GM18508 (cell line): Measurements from ENCODE around the gene KCTD20.
"Not testable (repeated sequence)": the region's sequence is repeated elsewhere in the genome, so short reads cannot be mapped to it uniquely, and the experiment has no call there.

Experiments used
- ATAC-seq: cut with Tn5 transposase; IDR thresholded peaks from one replicate; pipeline ENCODE4 v1.9.1; 2021; ENCODE audit warnings: moderate number of reproducible peaks; ENCODE audit not compliant: insufficient read depth, unreplicated experiment

Gene KCTD20

GRCh38 chr6:36442671-36443470 is at the start of gene KCTD20, which contains the start of gene PXT1:
KCTD20 (plus strand) TSS chr6:36443000; CDS start chr6:36470098, 27,098 bp downstream.
PXT1 (minus strand) TSS chr6:36442854; CDS start chr6:36426082, 16,772 bp downstream.
- ATAC-seq, result no peak

GRCh38 chr6:36399970-36400369 is 42.8 kb upstream of the KCTD20 start:
- ATAC-seq, result no peak

GRCh38 chr6:36402481-36402880 is 40.3 kb upstream of the KCTD20 start:
- ATAC-seq, result no peak

GRCh38 chr6:36404164-36404563 is 38.6 kb upstream of the KCTD20 start:
- ATAC-seq, result no peak

- not testable (repeated sequence) for ATAC-seq
Measured at GRCh38 chr6:36409718-36410117, 33.1 kb upstream of the KCTD20 start.

- ATAC-seq, result no peak
Measured at GRCh38 chr6:36413489-36414480, 29.0 kb upstream of the KCTD20 start.

GRCh38 chr6:36414481-36414880 is 28.3 kb upstream of the KCTD20 start:
- no peak for ATAC-seq

- ATAC-seq, result no peak
Measured at GRCh38 chr6:36418558-36418957, 24.2 kb upstream of the KCTD20 start.

GRCh38 chr6:36419310-36419709 is 23.5 kb upstream of the KCTD20 start:
- ATAC-seq, result no peak

GRCh38 chr6:36422714-36423100 is 20.1 kb upstream of the KCTD20 start:
- ATAC-seq, result no peak

- ATAC-seq, result peak; percentile 74
Measured at GRCh38 chr6:36423101-36423824, 19.5 kb upstream of the KCTD20 start.

GRCh38 chr6:36426622-36427021 is 16.2 kb upstream of the KCTD20 start:
- ATAC-seq, result no peak

GRCh38 chr6:36428911-36429310 is 13.9 kb upstream of the KCTD20 start:
- ATAC-seq, result no peak

GRCh38 chr6:36430351-36430750 is 12.4 kb upstream of the KCTD20 start:
- ATAC-seq, result no peak

- no peak for ATAC-seq
Measured at GRCh38 chr6:36431197-36431596, 11.6 kb upstream of the KCTD20 start.

- no peak for ATAC-seq
Measured at GRCh38 chr6:36432151-36432671, 10.6 kb upstream of the KCTD20 start.

- no peak for ATAC-seq
Measured at GRCh38 chr6:36436466-36436865, 6.3 kb upstream of the KCTD20 start.

- ATAC-seq, result peak; percentile 43
Measured at GRCh38 chr6:36441307-36441894, 1.4 kb upstream of the KCTD20 start.

- no peak for ATAC-seq
Measured at GRCh38 chr6:36442103-36442670, 613 bp upstream of the KCTD20 start.
